Keratinocyte (primary cell): Measurements from ENCODE around the gene CFHR5. TPM values are rescaled to one million over a fixed set of nuclear protein-coding genes. Genes with fewer than 3 reads are reported as not detected.

Source experiments
- DNase-seq: peaks from one replicate; pipeline ENCODE4 v3.0.0-alpha.2; 2011; ENCODE audit warnings: low read depth, missing footprints, low spot score
- FAIRE-seq: peaks from 2 replicates; lab custom pipeline; 2011; peaks lifted over from hg19 to GRCh38; lab: Jason Lieb, UNC
- H2AFZ ChIP-seq: 2 replicates; pipeline ENCODE4 v1.6.0; 2012; ENCODE audit warnings: low read length, control low read depth, inconsistent platforms; ENCODE audit not compliant: control insufficient read depth
- H3K27ac ChIP-seq: 2 replicates; pipeline ENCODE4 v1.5.1; 2011; ENCODE audit warnings: low read length; ENCODE audit not compliant: control insufficient read depth, insufficient read depth
- H3K27me3 ChIP-seq: 3 replicates; pipeline ENCODE4 v1.6.0; 2011; ENCODE audit warnings: low read length; ENCODE audit not compliant: control insufficient read depth, insufficient read depth; ENCODE audit errors: extremely low read depth
- H3K36me3 ChIP-seq, 2 experiments: 2 replicates in 1 of 2; 3 replicates in 1 of 2; pipeline ENCODE4 v1.5.1; 2011; ENCODE audit warnings: low read length in 2 of 2, mild to moderate bottlenecking in 1 of 2; ENCODE audit not compliant: control insufficient read depth in 2 of 2, insufficient read depth in 2 of 2; ENCODE audit errors: extremely low read depth in 1 of 2
- H3K4me1 ChIP-seq: 3 replicates; pipeline ENCODE4 v1.5.1; 2011; ENCODE audit warnings: low read length; ENCODE audit not compliant: control insufficient read depth, insufficient read depth; ENCODE audit errors: extremely low read depth
- H3K4me2 ChIP-seq: 3 replicates; pipeline ENCODE4 v1.6.0; 2011; ENCODE audit warnings: low read depth, low read length; ENCODE audit not compliant: control insufficient read depth, insufficient read depth; ENCODE audit errors: extremely low read depth
- H3K4me3 ChIP-seq, 3 experiments: fragments of 200-600 bp in 1 of 3; sonication (generic) in 1 of 3; 2 replicates in 2 of 3; 3 replicates in 1 of 3; pipeline ENCODE4 v1.5.1; 2011 to 2016; ENCODE audit warnings: low read length in 3 of 3, mild to moderate bottlenecking in 3 of 3, control low read depth in 2 of 3, inconsistent platforms in 1 of 3, low read depth in 1 of 3, mixed read lengths in 1 of 3, mixed run types in 1 of 3, moderate library complexity in 1 of 3; ENCODE audit not compliant: control insufficient read depth in 2 of 3, insufficient read depth in 2 of 3; ENCODE audit errors: extremely low read depth in 1 of 3
- H3K79me2 ChIP-seq: 2 replicates; pipeline ENCODE4 v1.6.0; 2012; ENCODE audit warnings: low read length; ENCODE audit not compliant: control insufficient read depth, insufficient read depth
- H3K9ac ChIP-seq: 3 replicates; pipeline ENCODE4 v1.6.0; 2011; ENCODE audit warnings: low read length; ENCODE audit not compliant: control insufficient read depth, insufficient read depth; ENCODE audit errors: extremely low read depth
- H3K9me1 ChIP-seq: 3 replicates; pipeline ENCODE4 v1.6.0; 2011; ENCODE audit warnings: low read length; ENCODE audit not compliant: control insufficient read depth, insufficient read depth; ENCODE audit errors: extremely low read depth
- H3K9me3 ChIP-seq: 2 replicates; pipeline ENCODE4 v1.5.1; 2012; ENCODE audit warnings: low read depth, low read length; ENCODE audit not compliant: control insufficient read depth
- H4K20me1 ChIP-seq: 3 replicates; pipeline ENCODE4 v1.6.0; 2011; ENCODE audit warnings: low read length; ENCODE audit not compliant: control insufficient read depth, insufficient read depth; ENCODE audit errors: extremely low read depth
- EZH2 ChIP-seq: IDR thresholded peaks from one replicate; pipeline ENCODE4 v1.6.1; 2012; ENCODE audit warnings: inconsistent platforms, mild to moderate bottlenecking, low read length, moderate library complexity
- dilution Hi-C: fragments of 300-500 bp; cut with MboI; formaldehyde crosslinking; loops from one replicate; pipeline ENCODE4 v1.7.0; 2020; ENCODE audit warnings: low sequenced_read_pairs; ENCODE audit not compliant: extremely low pct_ligation_motif_present
- polyA plus RNA-seq, 5 experiments: library from polyadenylated mRNA; depleted of rRNA in 3 of 5; stranded (reverse) in 3 of 5; stranded (forward) in 1 of 5; unstranded in 1 of 5; fragments of >200 nt; gene quantifications; 1 replicate in 1 of 5; 2 replicates in 3 of 5; 3 replicates in 1 of 5; pipeline versions ENCODE4 v1.2.1 to v1.2.3, GENCODE V29; 2011 to 2012; ENCODE audit warnings: missing spikeins in 2 of 5, low read depth in 1 of 5, low replicate concordance in 1 of 5
- TF ChIP-seq, protein P1 (sequence below), 3 experiments: IDR thresholded peaks in 1 of 3; conservative IDR thresholded peaks in 1 of 3; optimal IDR thresholded peaks in 1 of 3; 2 replicates in 2 of 3; 3 replicates in 1 of 3; pipeline versions ENCODE3 to v1.5.1; 2011; ENCODE audit warnings: low read length in 3 of 3, mild to moderate bottlenecking in 3 of 3, moderate library complexity in 2 of 3, control low read depth in 1 of 3, inconsistent platforms in 1 of 3; ENCODE audit not compliant: insufficient read depth in 2 of 3; ENCODE audit errors: extremely low read depth in 1 of 3

The CFHR5 gene
- polyA plus RNA-seq, 1 donor (not counting 4 experiments of a cell fraction or from before 2014, with no cell fraction given): not detected

DNA sequence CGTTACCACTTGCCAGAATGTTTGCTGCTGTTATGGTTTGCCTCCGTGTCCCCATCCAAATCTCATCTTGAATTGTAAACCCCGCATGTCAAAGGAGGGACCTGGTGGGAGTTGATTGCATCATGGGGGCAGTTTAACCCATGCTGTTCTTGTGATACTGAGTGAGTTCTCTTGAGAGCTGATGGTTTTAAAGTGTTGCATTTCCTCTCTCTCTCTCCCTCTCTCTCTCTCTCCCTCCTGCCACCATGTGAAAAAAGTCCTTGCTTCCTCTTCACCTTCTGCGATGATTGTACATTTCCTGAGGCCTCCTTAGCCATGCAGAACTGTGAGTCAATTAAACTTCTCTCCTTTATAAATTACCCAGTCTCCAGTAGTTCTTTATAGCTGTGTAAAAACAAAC lies 44.4 kb downstream of the CFHR5 start:
- FAIRE-seq (no peak), DNase-seq (no peak)
- no peaks in the 10 kb centered on the region for H3K9me1 ChIP-seq
- no peaks in the 10 kb centered on the region for H3K4me1 ChIP-seq
- no peaks in the 10 kb centered on the region for H3K27me3 ChIP-seq
- H3K4me2 ChIP-seq: no peak overlapping the region
- H2AFZ ChIP-seq: no peak overlapping the region
- H3K9me3 ChIP-seq: no peaks in the 10 kb centered on the region
- no peaks in the 10 kb centered on the region for H4K20me1 ChIP-seq
- H3K4me3 ChIP-seq: no peak overlapping the region
- H3K9ac ChIP-seq: no peak overlapping the region
- H3K27ac ChIP-seq: no peak overlapping the region
- no peaks in the 10 kb centered on the region for H3K79me2 ChIP-seq
- TF ChIP-seq, protein P1, sequence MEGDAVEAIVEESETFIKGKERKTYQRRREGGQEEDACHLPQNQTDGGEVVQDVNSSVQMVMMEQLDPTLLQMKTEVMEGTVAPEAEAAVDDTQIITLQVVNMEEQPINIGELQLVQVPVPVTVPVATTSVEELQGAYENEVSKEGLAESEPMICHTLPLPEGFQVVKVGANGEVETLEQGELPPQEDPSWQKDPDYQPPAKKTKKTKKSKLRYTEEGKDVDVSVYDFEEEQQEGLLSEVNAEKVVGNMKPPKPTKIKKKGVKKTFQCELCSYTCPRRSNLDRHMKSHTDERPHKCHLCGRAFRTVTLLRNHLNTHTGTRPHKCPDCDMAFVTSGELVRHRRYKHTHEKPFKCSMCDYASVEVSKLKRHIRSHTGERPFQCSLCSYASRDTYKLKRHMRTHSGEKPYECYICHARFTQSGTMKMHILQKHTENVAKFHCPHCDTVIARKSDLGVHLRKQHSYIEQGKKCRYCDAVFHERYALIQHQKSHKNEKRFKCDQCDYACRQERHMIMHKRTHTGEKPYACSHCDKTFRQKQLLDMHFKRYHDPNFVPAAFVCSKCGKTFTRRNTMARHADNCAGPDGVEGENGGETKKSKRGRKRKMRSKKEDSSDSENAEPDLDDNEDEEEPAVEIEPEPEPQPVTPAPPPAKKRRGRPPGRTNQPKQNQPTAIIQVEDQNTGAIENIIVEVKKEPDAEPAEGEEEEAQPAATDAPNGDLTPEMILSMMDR (optimal IDR thresholded peaks at IDR 0.05 in 1 of 3, IDR thresholded peaks at IDR 0.05 in 1 of 3, conservative IDR thresholded peaks at IDR 0.05 in 1 of 3; ENCODE audit: extremely low read depth in 1 of 3, insufficient read depth in 2 of 3, low read length in 3 of 3): no peak
- dilution Hi-C loops: no loop called here
- H3K36me3 ChIP-seq: no peaks in the 10 kb centered on the region

DNA sequence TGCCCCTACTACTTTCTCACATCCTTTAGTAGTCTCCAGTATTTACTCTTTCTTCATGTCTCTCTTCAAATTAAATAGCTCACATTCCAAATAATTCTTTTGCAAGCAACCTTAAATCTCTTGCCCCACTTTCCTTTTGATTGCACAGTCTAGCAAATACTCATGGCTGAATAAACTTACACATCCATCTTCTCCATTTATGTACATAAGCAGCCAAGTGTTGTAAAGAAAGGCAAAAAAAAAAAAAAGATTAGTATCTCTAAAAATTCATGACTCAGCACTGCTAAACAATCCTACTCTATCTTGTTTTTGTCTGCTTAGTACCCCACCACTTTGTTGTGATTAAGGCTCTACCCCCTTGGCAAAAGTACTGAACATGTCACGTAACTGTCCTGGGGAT lies 47.1 kb downstream of the CFHR5 start:
- Histone ChIP-seq H3K9ac (no peak overlapping the region), H3K4me3 (no peak overlapping the region), H4K20me1 (no peaks in the 10 kb centered on the region), H3K36me3 (no peaks in the 10 kb centered on the region), H3K4me1 (no peaks in the 10 kb centered on the region), H3K27me3 (no peaks in the 10 kb centered on the region), H3K9me3 (no peaks in the 10 kb centered on the region), H3K79me2 (no peaks in the 10 kb centered on the region), H2AFZ (no peak overlapping the region), H3K9me1 (no peaks in the 10 kb centered on the region), H3K27ac (no peak overlapping the region), H3K4me2 (no peak overlapping the region)
- dilution Hi-C loops: no loop called here
- no peak for DNase-seq
- FAIRE-seq: no peak
- TF ChIP-seq EZH2: no peak
- TF ChIP-seq, protein P1 (optimal IDR thresholded peaks at IDR 0.05 in 1 of 3, IDR thresholded peaks at IDR 0.05 in 1 of 3, conservative IDR thresholded peaks at IDR 0.05 in 1 of 3; ENCODE audit: extremely low read depth in 1 of 3, insufficient read depth in 2 of 3, low read length in 3 of 3): no peak
